Stimulated activated CD8-positive, alpha-beta memory T cell treated with anti-CD3 and anti-CD28 coated beads, Interleukin-4, amount 100 ng/mL, for 24 hours (primary cell): ENCODE results near the gene NT5C3A.
A peak's percentile ranks its signal among the peaks of the same experiment; 100 is the strongest.

Source experiments
- DNase-seq: peaks from one replicate; pipeline ENCODE4 v3.0.0-alpha.2; 2020; ENCODE audit warnings: low read depth

The NT5C3A gene

DNA sequence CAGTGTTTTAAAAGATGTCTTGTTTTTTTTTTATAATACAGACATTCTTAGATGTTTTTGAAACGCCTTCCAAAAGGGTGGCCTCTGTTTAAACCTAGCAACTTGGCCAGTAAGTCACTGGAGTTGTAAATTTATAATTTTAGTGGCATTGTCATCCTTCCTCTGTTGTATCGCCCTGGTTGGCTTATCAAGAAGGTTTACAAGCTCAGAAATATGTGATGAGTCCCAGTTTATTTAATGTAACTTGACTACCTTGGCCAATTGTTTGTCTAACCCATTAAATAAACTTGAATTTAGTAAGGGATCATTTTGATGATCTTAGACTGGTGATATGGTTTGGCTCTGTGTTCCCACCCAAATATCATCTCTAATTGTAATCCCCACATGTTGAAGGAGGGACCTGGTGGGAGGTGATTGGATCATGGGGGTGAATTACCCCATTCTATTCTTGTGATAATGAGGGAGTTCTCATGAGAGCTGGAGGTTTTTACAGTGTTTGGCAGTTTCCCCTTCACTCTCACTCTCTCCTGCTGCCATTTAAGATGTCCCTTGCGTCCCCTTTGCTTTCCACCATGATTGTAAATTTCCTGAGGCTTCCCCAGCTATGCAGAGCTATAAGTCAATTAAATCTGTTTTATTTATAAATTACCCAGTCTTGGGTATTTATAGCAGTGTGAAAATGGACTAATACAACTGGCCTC lies 13.4 kb upstream of the NT5C3A start:
- DNase-seq = no peak

DNA sequence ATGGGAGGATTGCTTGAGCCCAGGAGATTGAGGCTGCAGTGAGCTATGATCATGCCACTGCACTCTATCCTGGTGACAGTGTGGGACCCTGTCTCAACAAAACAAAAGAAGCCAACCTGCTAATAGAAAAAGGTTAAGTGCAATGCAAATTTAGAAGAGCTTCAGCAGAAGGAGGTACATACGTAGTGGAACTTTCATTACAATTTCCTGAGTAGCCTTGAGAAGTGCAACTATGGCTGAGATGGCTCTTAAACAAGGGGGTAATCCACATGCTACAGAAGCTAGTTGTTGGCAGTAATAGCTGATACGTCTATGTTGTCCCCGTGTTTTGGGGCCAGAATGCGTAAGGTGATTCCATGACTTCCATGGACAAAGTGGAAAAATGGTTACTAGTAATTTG lies 10.7 kb upstream of the NT5C3A start:
- no peak for DNase-seq

DNA sequence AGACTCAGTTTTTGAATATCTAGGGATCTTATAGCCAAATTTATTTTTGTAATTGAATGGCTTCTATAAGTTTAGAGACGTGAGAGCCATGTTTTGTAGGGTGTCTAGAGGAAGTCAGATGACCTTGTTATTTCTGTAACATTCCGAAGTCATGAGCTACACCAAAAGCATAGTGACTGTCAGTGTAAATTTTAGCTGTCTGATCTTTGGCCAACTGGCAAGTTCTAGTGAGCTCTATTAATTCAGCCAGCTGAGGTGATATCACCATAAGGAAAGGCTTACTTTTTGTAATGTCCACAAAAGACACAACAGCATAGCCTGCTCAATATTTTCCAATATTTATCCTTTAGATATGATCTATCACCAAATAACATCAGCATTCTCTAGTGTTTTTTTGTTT lies 9.9 kb upstream of the NT5C3A start:
- DNase-seq = no peak

DNA sequence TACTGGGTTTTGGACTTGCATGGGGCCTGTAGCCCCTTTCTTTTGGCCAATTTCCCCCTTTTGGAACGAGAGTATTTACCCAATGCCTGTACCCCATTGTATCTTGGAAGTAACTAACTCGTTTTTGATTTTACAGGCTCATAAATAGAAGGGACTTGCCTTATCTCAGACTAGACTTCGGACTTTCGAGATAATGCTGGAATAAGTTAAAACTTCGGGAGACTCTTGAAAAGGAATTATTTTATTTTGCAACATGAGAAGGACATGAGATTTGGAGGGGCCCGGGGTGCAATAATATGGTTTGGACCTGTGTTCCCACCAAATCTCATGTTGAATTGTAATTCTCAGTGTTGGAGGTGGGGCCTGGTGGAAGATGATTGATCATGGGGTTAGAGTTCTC lies 8.3 kb upstream of the NT5C3A start:
- DNase-seq = no peak

DNA sequence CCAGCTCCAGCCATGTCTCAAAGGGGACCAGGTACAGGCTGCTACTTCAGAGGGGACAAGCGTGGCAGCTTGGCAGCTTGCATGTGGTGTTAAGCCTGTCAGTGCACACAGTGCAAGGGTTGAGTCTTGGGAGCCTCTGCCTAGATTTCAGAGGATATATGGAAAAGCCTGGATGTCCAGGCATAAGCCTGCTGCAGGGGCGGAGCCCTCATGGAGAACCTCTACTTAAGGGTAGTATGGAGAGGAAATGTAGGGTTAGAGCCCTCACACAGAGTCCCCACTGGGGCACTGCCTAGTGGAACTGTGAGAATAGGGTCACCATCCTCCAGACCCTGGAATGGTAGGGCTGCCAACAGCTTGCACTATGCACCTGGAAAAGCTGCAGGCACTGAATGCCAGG lies 7.7 kb upstream of the NT5C3A start:
- no peak for DNase-seq

DNA sequence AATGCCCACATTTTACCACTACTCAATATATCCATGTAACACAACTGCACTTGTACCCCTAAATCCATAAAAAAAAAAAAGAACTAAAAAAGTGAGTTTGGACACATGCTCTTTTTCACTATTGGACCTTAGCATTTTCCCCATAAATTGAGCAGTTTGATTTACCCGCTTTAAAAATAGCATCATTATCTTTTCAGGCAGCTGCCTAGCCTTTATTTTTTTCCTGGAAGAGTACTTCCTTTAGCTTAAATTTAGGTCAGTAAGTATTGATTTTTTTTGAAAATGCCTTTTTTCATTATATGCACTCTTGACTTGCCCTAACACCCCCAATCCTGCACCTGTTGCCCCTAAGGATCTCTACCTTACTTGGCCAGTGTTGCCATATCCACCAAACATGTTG lies 5.3 kb upstream of the NT5C3A start:
- DNase-seq = no peak

DNA sequence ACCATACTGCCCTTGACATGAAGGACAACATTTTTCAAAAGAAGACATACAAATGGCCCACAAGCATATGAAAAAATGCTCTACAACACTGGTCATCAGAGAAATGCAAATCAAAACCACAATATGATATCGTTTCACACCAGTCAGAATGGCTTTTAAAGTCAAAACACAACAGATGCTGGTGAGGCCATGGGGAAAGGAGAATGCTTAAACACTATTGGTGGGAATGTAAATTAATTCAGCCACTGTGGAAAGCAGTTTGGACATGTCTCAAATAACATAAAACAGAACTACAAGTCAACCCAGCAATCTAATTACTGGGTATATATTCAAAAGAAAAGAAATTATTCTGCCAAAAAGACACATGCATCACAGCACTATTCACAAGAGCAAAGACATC lies 4.2 kb upstream of the NT5C3A start:
- DNase-seq = no peak

DNA sequence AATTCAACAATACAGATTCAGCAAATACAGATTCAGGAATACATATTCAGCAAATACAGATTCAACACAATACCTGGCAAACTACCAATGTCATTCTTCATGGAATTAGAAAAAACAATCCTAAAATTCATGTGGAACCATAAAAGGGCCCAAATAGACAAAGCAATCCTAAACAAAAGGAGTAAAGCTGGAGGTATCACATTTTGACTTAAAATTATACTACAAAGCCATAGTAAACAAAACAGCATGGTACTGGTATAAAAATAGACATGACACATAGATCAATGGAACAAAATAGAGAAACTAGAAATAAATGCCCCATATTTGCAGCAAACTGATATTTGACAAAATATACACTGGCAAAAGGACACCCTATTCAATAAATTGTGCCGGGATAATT lies 3.4 kb upstream of the NT5C3A start:
- DNase-seq = no peak

DNA sequence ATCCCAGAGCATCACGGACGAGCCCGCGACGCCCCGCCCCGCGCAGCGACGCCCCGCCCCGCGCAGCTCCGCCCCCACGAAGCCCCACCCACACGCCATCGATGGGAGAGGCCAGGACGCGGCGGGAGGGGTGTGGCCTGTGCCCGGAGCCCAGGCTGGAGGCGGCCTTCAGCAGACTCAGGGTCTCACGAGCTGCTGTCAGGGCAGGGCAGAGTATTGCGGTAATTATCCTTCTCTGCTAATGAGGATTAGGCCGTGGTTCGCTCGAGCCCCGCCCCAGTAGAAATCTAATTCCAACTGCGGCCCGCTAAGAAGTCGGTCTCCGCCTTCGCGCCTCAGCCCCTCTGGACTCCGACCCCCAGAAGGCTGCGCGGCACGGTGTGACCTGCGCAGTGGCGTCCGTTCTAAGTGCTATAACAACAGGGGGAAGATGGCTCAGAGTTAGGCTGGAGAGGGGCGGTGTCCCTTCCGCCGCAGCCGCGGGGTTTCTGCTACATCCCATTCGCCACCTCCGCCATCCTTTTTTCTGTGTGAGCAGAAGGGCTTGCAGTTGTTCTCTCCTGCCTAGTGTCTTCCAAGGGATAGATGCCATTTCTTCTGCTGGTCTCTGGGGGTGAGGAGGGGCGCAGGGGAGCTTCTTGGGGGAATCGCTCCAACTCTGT lies 337 bp upstream of the NT5C3A start:
- peak; percentile 84 for DNase-seq

DNA sequence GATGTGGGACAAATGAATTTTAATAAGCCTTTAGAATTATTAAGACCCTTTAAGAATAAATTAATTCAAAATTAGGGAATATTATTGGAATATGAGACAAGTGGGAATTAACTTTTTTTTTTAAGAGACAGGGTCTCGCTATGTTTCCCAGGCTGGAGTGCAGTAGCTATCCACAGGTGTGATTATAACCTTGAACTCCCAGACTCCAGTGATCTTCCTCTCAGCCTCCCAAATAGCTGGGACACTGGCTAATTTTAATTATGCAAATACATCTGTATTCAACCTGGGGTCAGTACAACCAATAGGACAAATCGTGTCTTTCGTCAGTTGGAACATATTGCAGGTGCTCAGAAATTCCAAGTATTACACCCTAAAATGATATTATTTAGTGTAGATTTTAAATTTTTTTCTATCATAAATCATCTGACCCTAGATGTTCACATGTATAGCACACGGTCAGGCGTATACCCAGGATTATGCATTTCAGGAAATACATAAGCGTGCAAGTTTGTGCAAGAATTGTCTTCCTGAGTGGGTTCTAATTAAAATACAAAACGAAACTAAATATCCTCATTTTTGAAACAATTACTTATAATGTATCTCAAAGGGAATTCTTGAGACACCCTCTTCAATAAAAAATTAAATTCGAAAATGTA lies 1.2 kb downstream of the NT5C3A start:
- DNase-seq = no peak

DNA sequence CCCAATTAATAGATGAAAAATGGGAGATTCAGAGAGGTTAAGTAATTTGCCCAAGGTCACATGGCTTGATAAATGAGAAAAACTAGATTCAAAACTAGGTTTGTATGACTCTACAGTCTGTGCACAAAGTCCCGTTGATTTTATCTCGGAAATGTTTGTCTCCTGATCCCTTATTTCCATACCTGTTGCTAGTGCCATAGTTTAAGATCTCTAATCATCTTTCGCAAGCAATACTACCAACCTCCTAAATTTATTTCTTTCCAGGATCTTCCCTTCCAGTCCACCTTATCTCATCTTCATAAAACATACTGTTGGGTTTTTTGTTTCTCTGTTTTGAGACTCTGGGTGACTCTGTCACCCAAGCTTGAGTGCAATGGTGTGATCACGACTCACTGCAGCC lies 2.9 kb downstream of the NT5C3A start:
- DNase-seq = no peak

DNA sequence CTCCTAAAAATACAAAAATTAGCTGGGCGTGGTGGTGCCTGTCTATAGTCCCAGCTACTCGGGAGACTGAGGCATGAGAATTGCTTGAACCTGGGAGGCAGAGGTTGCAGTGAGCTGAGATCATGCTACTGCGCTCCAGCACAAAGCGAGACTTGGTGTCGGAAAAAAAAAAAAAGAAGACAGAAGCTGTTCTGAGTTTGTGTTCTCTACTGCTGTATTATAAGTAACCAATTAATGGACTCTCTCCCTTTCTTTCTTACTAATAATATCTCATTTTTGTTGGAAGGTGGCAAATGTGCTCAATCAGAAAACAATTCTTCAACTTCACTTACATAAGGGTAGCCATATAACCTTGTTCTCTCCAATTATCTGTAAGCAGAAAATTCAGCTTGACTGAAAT lies 7.4 kb downstream of the NT5C3A start:
- DNase-seq = no peak

DNA sequence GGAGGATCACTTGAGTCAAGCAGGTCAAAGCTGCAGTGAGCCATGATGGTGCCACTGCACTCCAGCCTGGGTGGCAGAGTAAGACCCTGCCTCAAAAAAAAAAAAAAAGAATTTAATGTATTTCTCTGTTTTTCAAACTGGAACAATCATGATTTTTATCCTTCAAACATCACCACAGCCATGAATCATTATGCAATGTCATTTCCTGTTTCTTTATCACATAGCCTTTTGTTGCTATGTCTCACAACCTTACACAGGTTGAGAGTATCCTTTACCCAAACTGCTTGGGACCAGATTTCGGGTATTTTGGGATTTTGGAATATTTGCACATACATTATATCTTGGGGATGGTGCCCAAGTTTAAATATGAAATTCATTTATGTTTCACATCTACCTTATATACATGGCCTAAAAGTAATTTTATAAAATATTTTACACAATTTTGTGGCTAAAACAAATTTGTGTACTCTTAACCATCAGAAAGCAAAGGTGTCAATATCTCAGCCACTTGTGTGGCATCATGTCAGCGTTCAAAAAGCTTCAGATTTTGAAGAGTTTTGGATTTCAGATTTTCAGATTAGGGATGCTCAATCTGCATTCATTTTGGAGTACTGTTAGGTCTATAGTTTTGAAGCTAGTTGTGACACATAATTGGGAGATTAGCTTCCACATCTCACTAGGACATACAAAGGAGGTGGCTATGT lies 8.2 kb downstream of the NT5C3A start:
- DNase-seq = no peak

DNA sequence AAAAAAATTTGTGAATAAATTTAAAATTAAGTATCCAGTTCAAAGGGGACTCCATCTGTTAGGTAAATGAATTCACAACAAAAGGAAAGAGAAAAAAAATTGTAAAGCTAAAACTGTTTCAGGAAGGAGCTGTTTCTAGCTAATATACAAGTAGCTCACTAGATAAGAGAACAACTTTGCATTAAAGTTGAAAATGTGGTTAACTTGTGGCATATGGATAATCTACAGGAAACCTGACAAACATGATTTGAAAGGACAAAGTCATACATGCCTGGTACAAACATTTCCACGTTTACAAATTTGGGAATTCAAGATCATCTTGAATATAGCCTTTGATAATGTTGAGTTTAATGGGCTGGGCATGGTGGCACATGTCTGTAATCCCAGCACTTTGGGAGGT lies 8.9 kb downstream of the NT5C3A start:
- no peak for DNase-seq

DNA sequence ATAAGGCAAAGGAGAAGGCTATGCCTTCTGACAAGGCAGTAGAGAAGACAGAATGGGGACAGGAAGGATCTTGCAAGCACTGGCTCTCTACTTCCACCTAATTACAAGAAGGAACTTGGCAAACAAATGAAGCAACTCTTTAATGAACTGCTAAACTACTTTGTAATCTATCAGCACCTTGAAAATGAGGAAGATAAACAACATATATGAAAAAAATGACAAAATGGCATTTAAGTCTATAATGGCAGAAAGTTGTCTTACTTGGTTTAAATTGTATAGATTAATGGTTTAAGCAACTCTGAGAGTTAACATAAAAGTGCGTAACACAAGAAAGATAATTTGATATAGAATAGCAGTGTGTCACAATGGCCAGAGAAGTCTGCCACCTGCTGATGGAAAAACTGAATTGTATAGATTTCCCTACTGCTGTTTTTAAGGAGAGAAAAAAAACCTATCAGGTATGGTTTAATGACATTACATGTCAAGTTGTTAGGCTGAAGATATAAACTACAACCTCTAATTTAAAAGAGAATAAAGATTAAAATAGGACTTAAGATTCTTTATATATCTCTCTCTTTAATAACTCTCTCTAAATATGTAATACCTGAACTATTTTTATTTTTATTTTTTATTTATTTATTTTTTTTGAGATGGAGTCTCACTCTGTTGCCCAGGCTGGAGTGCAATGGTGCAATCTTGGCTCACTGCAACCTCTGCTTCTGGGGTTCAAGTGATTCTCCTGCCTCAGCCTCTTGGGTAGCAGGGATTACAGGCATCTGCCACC lies 11.8 kb downstream of the NT5C3A start:
- no peak for DNase-seq

DNA sequence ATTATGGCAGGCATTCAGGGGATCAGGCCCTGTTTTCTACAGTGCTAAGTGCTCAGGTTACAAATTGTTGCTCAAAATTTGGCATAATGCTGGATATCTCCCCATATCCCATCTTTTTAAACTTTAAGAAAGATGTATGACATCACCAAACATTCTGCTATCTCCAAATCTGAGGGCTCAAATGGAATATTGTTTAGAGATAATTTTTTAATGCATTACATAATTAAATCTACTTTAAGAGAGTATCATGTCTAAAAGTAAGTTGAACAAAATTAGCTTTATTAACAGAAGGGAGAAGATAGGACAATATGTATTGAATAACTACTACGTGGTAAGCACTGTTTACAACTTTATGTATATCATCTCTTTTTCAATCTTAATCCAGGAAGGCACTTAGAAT lies 13.9 kb downstream of the NT5C3A start:
- DNase-seq = no peak

DNA sequence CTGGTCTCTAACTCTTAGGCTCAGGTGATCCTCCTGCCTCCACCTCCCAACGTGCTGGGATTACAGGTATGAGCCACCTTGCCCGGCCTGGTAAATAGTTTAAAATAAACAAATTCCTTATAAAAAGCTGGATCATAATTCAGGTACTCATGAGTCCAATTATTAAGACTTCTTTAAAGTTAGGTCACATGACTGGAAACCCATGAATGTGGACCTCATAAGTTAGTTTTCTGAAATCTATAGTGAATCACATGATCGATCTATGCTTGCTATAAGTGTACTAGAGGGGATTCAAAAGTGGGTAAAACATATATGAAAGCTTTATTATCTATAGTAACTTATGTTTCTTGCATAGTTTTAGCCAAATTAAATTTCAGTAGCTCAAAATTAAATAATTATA lies 14.3 kb downstream of the NT5C3A start:
- no peak for DNase-seq

DNA sequence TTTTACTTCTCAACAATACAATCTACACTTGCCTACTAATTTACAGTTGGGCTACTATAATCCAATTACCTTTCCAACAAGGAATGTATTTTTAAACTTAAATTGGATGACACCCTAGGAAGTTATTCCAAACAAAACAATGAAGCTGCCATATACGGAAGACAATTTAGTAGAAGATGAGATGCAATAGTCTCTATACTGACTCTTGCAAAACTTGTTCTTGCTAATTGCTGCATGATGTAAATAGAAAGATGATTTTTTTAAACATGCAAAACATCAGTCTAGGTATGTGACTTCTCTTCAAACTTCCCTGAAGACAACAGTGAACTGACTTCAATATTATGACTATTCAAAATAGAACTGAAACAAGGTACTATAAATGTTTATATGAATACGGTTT lies 17.6 kb downstream of the NT5C3A start:
- DNase-seq = no peak

DNA sequence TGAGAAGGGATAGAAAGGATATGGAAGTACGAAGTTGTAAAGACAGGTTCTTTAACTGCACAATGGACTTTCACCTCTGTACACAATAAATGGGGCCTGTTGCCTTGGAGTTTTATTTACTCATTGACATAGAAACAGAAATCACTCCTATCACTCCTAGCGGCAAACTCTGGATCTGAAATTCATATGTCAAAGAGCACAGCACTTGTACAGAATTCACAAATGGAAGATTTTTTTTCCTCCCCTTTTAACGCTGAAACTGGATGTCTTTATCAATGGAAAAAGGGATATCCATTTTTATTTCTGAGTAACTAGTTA lies 18.2 kb downstream of the NT5C3A start:
- DNase-seq = no peak

DNA sequence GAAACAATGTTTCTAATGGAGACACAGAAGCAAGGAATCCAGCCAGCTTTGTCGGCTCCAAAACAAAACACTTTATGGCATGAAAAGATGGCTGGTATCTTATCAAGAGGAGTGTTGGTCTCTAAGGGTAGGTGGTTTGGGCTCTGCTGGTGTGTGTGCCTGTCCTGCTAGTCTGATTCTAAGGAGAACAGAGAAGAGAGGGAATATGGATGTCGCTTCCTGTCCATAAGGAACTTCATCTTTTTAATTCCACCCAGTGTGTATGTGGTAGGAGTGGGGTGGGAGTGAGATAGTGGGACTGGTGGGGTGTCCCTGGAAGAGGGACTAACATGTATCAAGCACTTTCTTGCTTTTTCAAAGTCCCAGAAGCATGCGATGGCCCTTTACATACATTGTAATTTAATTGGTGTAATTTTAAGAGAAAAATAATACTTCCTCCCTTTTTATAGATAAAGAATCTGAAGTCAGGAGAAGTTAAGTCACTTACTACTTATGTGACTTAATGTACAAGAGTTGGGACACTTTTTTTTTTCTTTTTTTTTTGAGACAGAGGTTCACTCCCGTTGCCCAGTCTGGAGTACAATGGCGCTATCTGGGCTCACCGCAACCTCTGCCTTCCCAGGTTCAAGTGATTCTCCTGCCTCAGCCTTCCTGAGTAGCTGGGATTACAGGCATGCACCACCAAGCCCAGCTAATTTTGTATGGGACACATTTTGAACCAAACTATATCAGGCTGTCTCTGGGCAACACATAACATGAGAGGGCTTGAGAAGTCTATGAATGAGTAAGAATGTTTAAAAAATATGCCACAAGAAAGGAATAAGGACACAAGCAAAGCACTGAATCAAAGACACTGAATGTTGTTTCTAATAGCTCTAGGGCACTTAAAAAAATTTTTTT lies 18.8 kb downstream of the NT5C3A start:
- DNase-seq = no peak
